HepG2 (cell line): ENCODE data around the gene IL17RC. TPM values are rescaled to one million over a fixed set of nuclear protein-coding genes. Genes with fewer than 3 reads are reported as not detected.

ENCODE experiments used
- AHDC1 ChIP-seq: sonication (generic); formaldehyde crosslinking; IDR thresholded peaks from 2 replicates; pipeline ENCODE4 v1.5.1; 2020; ENCODE audit warnings: mild to moderate bottlenecking, missing genetic modification reagents, borderline replicate concordance
- ARID5B ChIP-seq: IDR thresholded peaks from 2 replicates; pipeline ENCODE4 v1.4.0; 2020; ENCODE audit warnings: mild to moderate bottlenecking, missing genetic modification reagents
- CENPX ChIP-seq: sonication (generic); formaldehyde crosslinking; IDR thresholded peaks from 2 replicates; pipeline ENCODE4 v1.9.0; 2021; ENCODE audit warnings: mild to moderate bottlenecking, missing genetic modification reagents, moderate library complexity
- ETV6 ChIP-seq: sonication (generic); formaldehyde crosslinking; conservative IDR thresholded peaks from 2 replicates; pipeline ENCODE4 v1.4.0; 2020; ENCODE audit warnings: missing genetic modification reagents
- HMG20A ChIP-seq: IDR thresholded peaks from 2 replicates; pipeline ENCODE4 v1.6.1; 2016; ENCODE audit warnings: borderline replicate concordance
- IKZF4 ChIP-seq: sonication (generic); formaldehyde crosslinking; IDR thresholded peaks from 2 replicates; pipeline ENCODE4 v1.5.1; 2020; ENCODE audit warnings: borderline replicate concordance, mild to moderate bottlenecking, low read depth, missing genetic modification reagents; ENCODE audit errors: not compliant biosample characterization
- PAWR ChIP-seq: sonication (generic); formaldehyde crosslinking; IDR thresholded peaks from 2 replicates; pipeline ENCODE4 v1.4.0; 2020; ENCODE audit warnings: missing genetic modification reagents, mild to moderate bottlenecking, borderline replicate concordance
- SP5 ChIP-seq: IDR thresholded peaks from 2 replicates; pipeline ENCODE4 v1.6.1; 2016; ENCODE audit warnings: low read depth, borderline replicate concordance
- SRSF9 ChIP-seq: fragments of 200-400 bp; formaldehyde crosslinking; IDR thresholded peaks from 2 replicates; pipeline ENCODE4 v1.6.1; 2018; ENCODE audit warnings: borderline replicate concordance, mild to moderate bottlenecking, low read depth, low read length; ENCODE audit not compliant: insufficient read depth, poor library complexity, severe bottlenecking
- TBX3 ChIP-seq: fragments of 450-650 bp; IDR thresholded peaks from 2 replicates; pipeline ENCODE4 v1.6.1; 2017; ENCODE audit warnings: antibody characterized with exemption, mild to moderate bottlenecking, inconsistent platforms, borderline replicate concordance
- TEAD2 ChIP-seq: sonication (generic); formaldehyde crosslinking; IDR thresholded peaks from 2 replicates; pipeline ENCODE4 v1.9.0; 2021; ENCODE audit warnings: missing genetic modification reagents
- THRA ChIP-seq: sonication (generic); formaldehyde crosslinking; IDR thresholded peaks from 2 replicates; pipeline ENCODE4 v1.4.0; 2020; ENCODE audit warnings: missing genetic modification reagents, borderline replicate concordance
- ZFP36L2 ChIP-seq: sonication (generic); formaldehyde crosslinking; IDR thresholded peaks from 2 replicates; pipeline ENCODE4 v1.4.0; 2020; ENCODE audit warnings: missing genetic modification reagents
- ZFP41 ChIP-seq: sonication (generic); formaldehyde crosslinking; IDR thresholded peaks from 2 replicates; pipeline ENCODE4 v1.4.0; 2020; ENCODE audit warnings: mild to moderate bottlenecking, missing genetic modification reagents, borderline replicate concordance
- ZFY ChIP-seq: sonication (generic); formaldehyde crosslinking; IDR thresholded peaks from 2 replicates; pipeline ENCODE4 v1.4.0; 2020; ENCODE audit warnings: missing genetic modification reagents
- ZNF20 ChIP-seq: sonication (generic); formaldehyde crosslinking; IDR thresholded peaks from 2 replicates; pipeline ENCODE4 v1.4.0; 2020; ENCODE audit warnings: mild to moderate bottlenecking, moderate library complexity, missing genetic modification reagents
- ZNF558 ChIP-seq: sonication (generic); formaldehyde crosslinking; IDR thresholded peaks from 2 replicates; pipeline ENCODE4 v1.9.0; 2022; ENCODE audit warnings: mild to moderate bottlenecking, missing genetic modification reagents, borderline replicate concordance
- polyA plus RNA-seq, 8 experiments: library from polyadenylated mRNA; depleted of rRNA in 3 of 8; stranded (reverse) in 7 of 8; unstranded in 1 of 8; fragments of >200 nt; fragmentation: Illumina TruSeq in 4 of 8; extraction: Trizol in 4 of 8; gene quantifications; 2 replicates each; pipeline versions ENCODE4 v1.2.1 to v1.2.3, GENCODE V29; 2011 to 2016; ENCODE audit warnings: low read depth in 4 of 8, missing spikeins in 1 of 8, mixed read lengths in 1 of 8; ENCODE audit not compliant: insufficient read depth in 1 of 8
- total RNA-seq, 5 experiments: library from RNA; depleted of rRNA; stranded (reverse); fragments of >200 nt; fragmentation: Illumina TruSeq; extraction: Trizol; gene quantifications; 2 replicates each; pipeline ENCODE4 v1.2.3, GENCODE V29; 2016; ENCODE audit warnings: low read depth in 1 of 5

IL17RC gene
- total and polyA plus RNA-seq, 2 of the 13 experiments (the other 11 are each of a cell fraction or from before 2014, with no cell fraction given), result 20.7 to 24.0 TPM

GRCh38 chr3:9946112-9947024 lies 29.5 kb downstream of the IL17RC start (continued):
- TF ChIP-seq ARID5B (CRISPR knock-in tag) (peak; percentile 61; the same call in 1 of the 2 replicates), THRA (CRISPR knock-in tag) (peak; percentile 68), ZFP41 (CRISPR knock-in tag) (peak; percentile 38; the same call in 1 of the 2 replicates), TEAD2 (no peak), IKZF4 (CRISPR knock-in tag) (peak; percentile 48), ZNF20 (CRISPR knock-in tag) (no peak), ZFP36L2 (CRISPR knock-in tag) (no peak), SP5 (no peak), ETV6 (CRISPR knock-in tag) (no peak), CENPX (no peak), ZNF558 (peak; percentile 49; the same call in 1 of the 2 replicates), AHDC1 (CRISPR knock-in tag) (peak; percentile 9; the same call in 1 of the 2 replicates), PAWR (no peak), ZFY (CRISPR knock-in tag) (peak; percentile 87), SRSF9 (no peak), HMG20A (CRISPR knock-in tag) (no peak), TBX3 (no peak)
